Activated T-helper 1 cell treated with anti-CD3 and anti-CD28 coated beads, Interleukin-12 subunit alpha, Interleukin-12 subunit beta, Interleukin-2, Interleukin-4 antibody, amounts not matched to agents 30 ng/mL and 10 ng/mL and 1 ng/mL, durations not matched to agents 14 hours and 24 hours and 36 hours (primary cell): Measurements from ENCODE around the gene FAM174A. TPM values are rescaled to one million over a fixed set of nuclear protein-coding genes. Genes with fewer than 3 reads are reported as not detected.

ENCODE experiments used
- DNase-seq: peaks from one replicate; pipeline ENCODE4 v3.0.0; 2021; ENCODE audit warnings: low spot score
- H3K27ac Mint-ChIP-seq: one replicate; pipeline ENCODE4 v1.8.0; 2021; ENCODE audit warnings: mild to moderate bottlenecking, mixed read lengths
- H3K27me3 Mint-ChIP-seq: one replicate; pipeline ENCODE4 v1.8.0; 2022; ENCODE audit warnings: mild to moderate bottlenecking, moderate library complexity, mixed read lengths; ENCODE audit not compliant: insufficient read depth
- H3K36me3 Mint-ChIP-seq: one replicate; pipeline ENCODE4 v1.8.0; 2021; ENCODE audit warnings: low read depth, mixed read lengths
- H3K4me1 Mint-ChIP-seq: one replicate; pipeline ENCODE4 v1.8.0; 2021; ENCODE audit warnings: low read depth, mixed read lengths
- H3K4me3 Mint-ChIP-seq: one replicate; pipeline ENCODE4 v1.8.0; 2021; ENCODE audit warnings: mild to moderate bottlenecking, moderate library complexity, mixed read lengths
- H3K9me3 Mint-ChIP-seq: one replicate; pipeline ENCODE4 v1.8.0; 2021; ENCODE audit warnings: mixed read lengths
- intact Hi-C: fragments of 100-400 bp; cut with micrococcal nuclease; formaldehyde crosslinking; loops from one replicate; pipeline ENCODE4 v1.15.1; 2024
- total RNA-seq: library from RNA; stranded (reverse); gene quantifications from 2 replicates; pipeline ENCODE4 v1.2.3, GENCODE V29; 2022

The FAM174A gene
- 8.2 and 9.7 TPM in 2 replicates for total RNA-seq

- intact Hi-C loops = loop anchor here (1.0 to 2.0 kb wide), 4 partner anchors 245 to 369 kb away; no protein-coding TSS in a partner anchor
- peaks cover 17% of the 10 kb centered on the region for H3K9me3 Mint-ChIP-seq
- DNase-seq = peak; percentile 92
- H3K4me3 Mint-ChIP-seq = peak within 1 kb of the TSS; percentile 92
- peak within 1 kb of the TSS; percentile 99 for H3K27ac Mint-ChIP-seq
- no peaks in the 10 kb centered on the region for H3K36me3 Mint-ChIP-seq
- H3K4me1 Mint-ChIP-seq = peaks cover 25% of the 10 kb centered on the region
- H3K27me3 Mint-ChIP-seq = peaks cover 6% of the 10 kb centered on the region
Measured at GRCh38 chr5:100535060-100536005, at the start of gene FAM174A. TSS of gene FAM174A (plus strand) at chr5:100535374. CDS start at chr5:100535531, 157 bp downstream.

DNA sequence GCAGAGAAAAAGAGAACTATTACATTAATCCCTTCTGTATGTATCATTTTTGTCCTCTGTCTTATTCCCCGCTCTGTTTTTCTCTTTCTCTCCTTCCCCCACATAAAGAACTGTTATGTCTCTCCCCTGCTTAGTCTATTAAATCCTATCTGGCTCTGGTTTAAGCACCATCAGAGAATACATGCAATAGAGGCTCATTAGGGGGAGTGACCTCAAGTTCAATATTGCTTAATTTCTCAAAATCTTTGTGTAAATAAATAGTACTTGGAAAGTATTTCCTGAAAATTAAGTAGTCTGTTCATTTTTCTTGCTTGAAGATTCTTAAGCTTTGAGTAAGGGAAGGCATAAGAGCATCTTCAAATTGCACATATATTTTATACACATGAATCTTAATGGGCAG lies 41.2 kb upstream of the FAM174A start:
- no peak overlapping the region for H3K27ac Mint-ChIP-seq
- intact Hi-C loops = no loop called here
- H3K4me3 Mint-ChIP-seq = no peak overlapping the region

DNA sequence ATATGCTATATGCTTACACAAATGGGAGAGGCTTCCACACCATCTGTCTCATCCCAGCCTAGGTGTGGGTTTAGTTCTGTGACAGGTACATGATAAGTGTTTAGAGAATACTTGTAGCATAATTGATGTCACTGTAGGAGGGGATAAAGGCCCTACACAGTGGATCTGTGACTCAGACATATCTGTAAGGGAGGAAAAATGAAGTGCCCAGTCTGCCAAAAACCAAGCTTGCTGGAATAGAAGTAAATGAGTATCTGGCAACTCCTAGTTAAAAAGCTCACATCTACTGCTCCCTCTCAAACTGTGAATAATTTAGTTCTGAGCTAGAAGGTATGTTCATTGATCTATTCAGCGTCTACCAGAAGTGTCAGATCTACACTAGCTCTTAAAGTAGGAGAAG lies 38.9 kb upstream of the FAM174A start:
- H3K4me1 Mint-ChIP-seq = no peaks in the 10 kb centered on the region
- intact Hi-C loops = no loop called here
- H3K27me3 Mint-ChIP-seq = no peaks in the 10 kb centered on the region
- H3K36me3 Mint-ChIP-seq = no peaks in the 10 kb centered on the region
- DNase-seq = no peak
- H3K27ac Mint-ChIP-seq = no peak overlapping the region
- no peaks in the 10 kb centered on the region for H3K9me3 Mint-ChIP-seq
- H3K4me3 Mint-ChIP-seq = no peak overlapping the region

More for the DNA sequence above, 41.2 kb upstream of the FAM174A start:
- no peak for DNase-seq
- H3K36me3 Mint-ChIP-seq = no peaks in the 10 kb centered on the region
- no peaks in the 10 kb centered on the region for H3K9me3 Mint-ChIP-seq
- H3K4me1 Mint-ChIP-seq = no peaks in the 10 kb centered on the region
- no peaks in the 10 kb centered on the region for H3K27me3 Mint-ChIP-seq

- no peaks in the 10 kb centered on the region for H3K9me3 Mint-ChIP-seq
- intact Hi-C loops = no loop called here
- H3K36me3 Mint-ChIP-seq = no peaks in the 10 kb centered on the region
- no peak overlapping the region for H3K4me3 Mint-ChIP-seq
- no peak overlapping the region for H3K27ac Mint-ChIP-seq
- no peaks in the 10 kb centered on the region for H3K27me3 Mint-ChIP-seq
- no peak for DNase-seq
- no peaks in the 10 kb centered on the region for H3K4me1 Mint-ChIP-seq
Measured at GRCh38 chr5:100502684-100503083, 32.5 kb upstream of the FAM174A start.

GRCh38 chr5:100505984-100506670 lies 29.0 kb upstream of the FAM174A start:
- no peaks in the 10 kb centered on the region for H3K4me1 Mint-ChIP-seq
- no peaks in the 10 kb centered on the region for H3K27me3 Mint-ChIP-seq
- no peak for DNase-seq
- H3K36me3 Mint-ChIP-seq = no peaks in the 10 kb centered on the region
- intact Hi-C loops = no loop called here
- H3K27ac Mint-ChIP-seq = no peak overlapping the region
- no peaks in the 10 kb centered on the region for H3K9me3 Mint-ChIP-seq
- H3K4me3 Mint-ChIP-seq = no peak overlapping the region

DNA sequence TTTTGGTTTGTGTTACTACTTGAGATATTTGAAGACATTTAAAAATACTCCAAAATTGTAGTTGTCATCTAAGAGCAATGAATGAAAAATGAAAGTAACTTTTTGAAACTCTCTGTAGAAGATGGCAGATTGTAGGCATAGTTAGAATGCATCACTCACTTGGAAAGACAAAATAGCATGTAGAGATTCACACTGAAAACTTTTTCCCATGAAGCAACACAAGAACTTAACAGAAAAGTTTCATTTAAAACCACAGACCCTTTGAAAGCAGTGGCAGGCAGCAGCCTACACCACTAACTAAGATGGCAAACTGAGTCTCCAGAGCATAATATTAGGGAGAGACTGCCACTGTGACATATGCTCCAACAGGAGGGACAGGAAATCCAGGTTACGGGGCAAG lies 18.9 kb upstream of the FAM174A start:
- Mint-ChIP-seq H3K4me3 (no peak overlapping the region), H3K36me3 (no peaks in the 10 kb centered on the region), H3K4me1 (no peaks in the 10 kb centered on the region), H3K27ac (no peak overlapping the region), H3K9me3 (peaks cover 28% of the 10 kb centered on the region), H3K27me3 (no peaks in the 10 kb centered on the region)
- intact Hi-C loops = no loop called here
- no peak for DNase-seq

DNA sequence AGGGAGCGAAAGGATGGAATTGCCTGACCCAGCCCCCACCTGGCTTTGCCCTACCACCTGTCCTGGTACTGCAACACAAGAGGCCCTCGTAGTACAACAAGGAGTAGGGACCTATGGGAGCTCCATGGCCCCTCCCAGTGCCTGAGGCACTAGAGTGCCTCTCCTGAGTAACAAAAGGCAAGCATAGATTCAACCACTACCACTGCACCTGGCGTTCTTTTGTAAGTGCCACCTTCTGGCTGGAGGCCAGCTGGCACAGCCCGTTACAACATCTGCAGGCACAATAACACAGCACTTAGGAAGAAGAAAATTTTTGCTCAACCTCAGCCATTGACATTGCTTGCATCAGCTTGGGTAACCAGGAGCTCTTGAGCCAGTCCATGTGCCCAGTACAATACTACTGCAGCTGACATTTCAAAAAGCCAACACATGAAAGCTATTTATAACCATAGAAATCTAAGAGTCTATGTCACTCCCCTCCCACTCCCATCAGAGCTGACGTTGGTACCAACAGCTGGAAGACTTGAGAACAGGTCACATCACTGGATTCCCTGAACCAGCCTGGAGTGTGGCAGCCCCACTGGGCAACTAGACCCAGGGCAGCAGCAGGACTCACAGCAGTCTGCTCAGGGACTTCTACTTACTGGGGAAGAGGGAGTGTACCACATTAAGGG lies 17.7 kb upstream of the FAM174A start:
- Mint-ChIP-seq H3K4me3 (no peak overlapping the region), H3K36me3 (no peaks in the 10 kb centered on the region), H3K4me1 (no peaks in the 10 kb centered on the region), H3K27me3 (no peaks in the 10 kb centered on the region), H3K9me3 (peaks cover 28% of the 10 kb centered on the region), H3K27ac (no peak overlapping the region)
- intact Hi-C loops = no loop called here
- no peak for DNase-seq

DNA sequence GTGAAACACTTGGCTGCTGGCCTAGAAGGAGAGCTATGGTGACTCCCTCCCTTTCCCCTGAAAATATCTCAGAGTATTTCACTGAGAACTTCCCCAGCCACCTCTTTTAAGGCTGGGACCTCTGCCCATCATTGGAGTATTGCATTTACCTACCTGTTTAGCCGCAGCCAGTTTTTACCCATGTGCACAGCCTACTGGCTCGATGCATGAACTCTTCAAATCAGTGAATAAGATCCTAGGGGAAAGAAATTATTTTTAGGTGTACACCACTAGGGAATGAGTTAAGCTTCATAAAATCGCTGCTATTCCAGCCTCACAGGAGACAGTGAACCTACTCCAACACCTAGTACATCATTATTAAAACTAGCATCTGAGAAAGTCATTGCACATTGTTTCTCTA lies 16.8 kb upstream of the FAM174A start:
- intact Hi-C loops = no loop called here
- H3K9me3 Mint-ChIP-seq = peaks cover 32% of the 10 kb centered on the region
- no peak overlapping the region for H3K4me3 Mint-ChIP-seq
- H3K27me3 Mint-ChIP-seq = no peaks in the 10 kb centered on the region
- H3K4me1 Mint-ChIP-seq = no peaks in the 10 kb centered on the region
- DNase-seq = no peak
- no peak overlapping the region for H3K27ac Mint-ChIP-seq
- H3K36me3 Mint-ChIP-seq = no peaks in the 10 kb centered on the region

- Mint-ChIP-seq H3K4me1 (no peaks in the 10 kb centered on the region), H3K4me3 (no peak overlapping the region), H3K9me3 (peaks cover 32% of the 10 kb centered on the region), H3K36me3 (no peaks in the 10 kb centered on the region), H3K27ac (no peak overlapping the region), H3K27me3 (no peaks in the 10 kb centered on the region)
- intact Hi-C loops = no loop called here
- DNase-seq = no peak
Measured at GRCh38 chr5:100519075-100519474, 16.1 kb upstream of the FAM174A start.

- H3K36me3 Mint-ChIP-seq = no peaks in the 10 kb centered on the region
- H3K4me3 Mint-ChIP-seq = no peak overlapping the region
- peaks cover 32% of the 10 kb centered on the region for H3K9me3 Mint-ChIP-seq
- intact Hi-C loops = no loop called here
- H3K27me3 Mint-ChIP-seq = no peaks in the 10 kb centered on the region
- H3K4me1 Mint-ChIP-seq = no peaks in the 10 kb centered on the region
- DNase-seq = no peak
- H3K27ac Mint-ChIP-seq = no peak overlapping the region
Measured at GRCh38 chr5:100520348-100520747, 14.8 kb upstream of the FAM174A start.

DNA sequence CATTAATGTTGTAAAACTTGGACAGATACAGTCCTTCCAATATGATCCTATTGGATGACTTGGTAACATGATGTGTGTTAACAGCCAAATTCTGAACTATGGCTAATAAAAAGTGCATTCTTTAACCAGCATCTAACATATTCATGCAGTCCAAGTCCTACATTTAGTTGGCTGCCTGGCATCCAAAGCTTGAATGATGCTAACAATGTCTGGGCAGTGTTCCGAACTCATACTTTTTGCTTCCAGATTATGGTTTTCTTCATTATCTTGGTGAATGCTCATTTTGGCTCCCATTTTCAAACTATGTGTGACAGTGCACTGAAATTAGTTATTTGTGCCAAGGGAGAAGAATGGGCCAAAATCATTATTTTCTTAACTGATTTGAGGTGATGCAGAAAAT lies 2.8 kb downstream of the FAM174A start:
- no peak overlapping the region for H3K27ac Mint-ChIP-seq
- H3K27me3 Mint-ChIP-seq = peaks cover 3% of the 10 kb centered on the region
- H3K9me3 Mint-ChIP-seq = no peaks in the 10 kb centered on the region
- H3K36me3 Mint-ChIP-seq = no peaks in the 10 kb centered on the region
- H3K4me3 Mint-ChIP-seq = no peak overlapping the region
- DNase-seq = no peak
- intact Hi-C loops = no loop called here
- H3K4me1 Mint-ChIP-seq = peaks cover 25% of the 10 kb centered on the region

GRCh38 chr5:100539519-100539918 lies 4.3 kb downstream of the FAM174A start:
- Mint-ChIP-seq H3K27me3 (no peaks in the 10 kb centered on the region), H3K27ac (no peak overlapping the region), H3K4me3 (no peak overlapping the region), H3K9me3 (no peaks in the 10 kb centered on the region), H3K36me3 (no peaks in the 10 kb centered on the region), H3K4me1 (peaks cover 25% of the 10 kb centered on the region)
- DNase-seq = no peak
- intact Hi-C loops = no loop called here

DNA sequence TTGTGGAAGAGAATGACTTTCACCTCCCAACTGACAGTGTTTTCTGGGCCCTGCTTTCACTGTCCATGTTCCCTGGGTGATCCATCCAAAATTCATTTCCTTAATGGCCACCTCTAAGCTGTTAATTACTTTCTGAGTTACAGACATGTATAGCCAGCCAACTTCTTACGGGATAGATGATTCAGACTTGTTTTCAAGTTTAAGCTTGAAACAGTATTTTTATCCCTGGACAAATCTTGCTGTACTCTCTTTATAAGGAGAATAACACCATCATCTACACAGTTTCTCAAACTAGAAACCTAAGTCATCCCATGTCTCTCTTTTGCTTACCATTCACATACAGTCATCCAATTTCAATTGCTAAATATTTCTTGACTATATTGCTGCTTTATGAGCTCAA lies 6.9 kb downstream of the FAM174A start:
- intact Hi-C loops = no loop called here
- Mint-ChIP-seq H3K27me3 (no peaks in the 10 kb centered on the region), H3K27ac (no peak overlapping the region), H3K36me3 (no peaks in the 10 kb centered on the region), H3K9me3 (no peaks in the 10 kb centered on the region), H3K4me3 (no peak overlapping the region), H3K4me1 (peaks cover 5% of the 10 kb centered on the region)
- DNase-seq = no peak
